Measurements from ENCODE around the gene RTKN. TPM values are rescaled to one million over a fixed set of nuclear protein-coding genes. Genes with fewer than 3 reads are reported as not detected.

RTKN gene
- total RNA-seq, 1 experiment from 2014 or later: 94.0 TPM

- POLR2A ChIA-PET: no interaction called here
- no TSS peak for BruUV-seq (replicated peaks)
- Histone ChIP-seq H3K4me1 (ENCODE audit: control insufficient read depth in 1 of 2, insufficient read depth in 2 of 2, low read length in 2 of 2) (peaks cover 0 to 21% of the 10 kb centered on the region in 2 experiments; a peak in 3 of 4 replicates), H2AFZ (ENCODE audit: low read depth, low read length, poor library complexity, severe bottlenecking) (no peak overlapping the region), H3K79me2 (ENCODE audit: insufficient read depth, low read length) (no peaks in the 10 kb centered on the region), H3K9ac (ENCODE audit: low read length) (no peak overlapping the region), H3K4me2 (ENCODE audit: low read length) (no peak overlapping the region), H3K36me3 (ENCODE audit: control insufficient read depth in 1 of 2, insufficient read depth in 2 of 2, low read length in 2 of 2) (no peaks in the 10 kb centered on the region), H3K27me3 (ENCODE audit: insufficient read depth, low read length) (no peaks in the 10 kb centered on the region), H3K9me3 (ENCODE audit: control insufficient read depth in 1 of 2, insufficient read depth in 1 of 2, low read depth in 1 of 2, low read length in 2 of 2) (no peaks in the 10 kb centered on the region), H3K27ac (ENCODE audit: low read depth, low read length) (no peak overlapping the region), H3K9me2 (ENCODE audit: insufficient read depth) (no peaks in the 10 kb centered on the region), H3K4me3 (replicated peaks in 1 of 2; ENCODE audit: low read depth in 1 of 2, low read length in 2 of 2) (no peak overlapping the region), H4K20me1 (ENCODE audit: insufficient read depth) (no peaks in the 10 kb centered on the region)
- TF ChIP-seq TCF7L2 (IDR thresholded peaks at IDR 0.05; ENCODE audit: borderline replicate concordance, extremely low read depth, insufficient read depth, insufficient read length): no peak
- TF ChIP-seq ATF3 (IDR thresholded peaks at IDR 0.05): no peak
- TF ChIP-seq SIN3A (IDR thresholded peaks at IDR 0.05; ENCODE audit: low read depth): no peak
- TF ChIP-seq ZFX (IDR thresholded peaks at IDR 0.05): no peak
- no peak for TF ChIP-seq EGR1 (IDR thresholded peaks at IDR 0.05; ENCODE audit: low read depth)
- TF ChIP-seq ZNF274 (IDR thresholded peaks at IDR 0.05; ENCODE audit: low read depth, low read length): no peak
- no peak for TF ChIP-seq YY1 (IDR thresholded peaks at IDR 0.05; ENCODE audit: extremely low read depth, insufficient replicate concordance, low read depth, low read length)
- no peak for TF ChIP-seq CEBPB (IDR thresholded peaks at IDR 0.05; ENCODE audit: low read depth)
- RAD21 ChIA-PET (ENCODE audit: low non-redundant PET in 1 of 2, low total read pairs in 2 of 2, uncharacterized antibody in 2 of 2, unreplicated experiment in 2 of 2): no interaction called here
- CTCF ChIA-PET: no interaction called here
- no peak for DNase-seq (ENCODE audit: low read depth, low spot score)
- ATAC-seq: no peak
- intact Hi-C loops (cut with micrococcal nuclease): no loop called here
These were observed 23.4 kb downstream of the RTKN start for GRCh38 chr2:74418312-74418711.

- H3K9ac ChIP-seq (ENCODE audit: low read length): no peak overlapping the region
- H3K27ac ChIP-seq (ENCODE audit: low read depth, low read length): no peak overlapping the region
- DNase-seq (ENCODE audit: low read depth, low spot score) (no peak), ATAC-seq (no peak)
- no peak for TF ChIP-seq ZFX (IDR thresholded peaks at IDR 0.05)
- no peak for TF ChIP-seq SRF (IDR thresholded peaks at IDR 0.05; ENCODE audit: low read depth)
- TF ChIP-seq CBX3 (IDR thresholded peaks at IDR 0.05; ENCODE audit: low read depth): no peak
- no peak for TF ChIP-seq ZNF274 (IDR thresholded peaks at IDR 0.05; ENCODE audit: low read depth, low read length)
- POLR2A ChIA-PET: no interaction called here
- H3K36me3 ChIP-seq (ENCODE audit: control insufficient read depth in 1 of 2, insufficient read depth in 2 of 2, low read length in 2 of 2): no peaks in the 10 kb centered on the region
- no peaks in the 10 kb centered on the region for H3K9me3 ChIP-seq (ENCODE audit: control insufficient read depth in 1 of 2, insufficient read depth in 1 of 2, low read depth in 1 of 2, low read length in 2 of 2)
- intact Hi-C loops (cut with micrococcal nuclease): no loop called here
- no peaks in the 10 kb centered on the region for H3K9me2 ChIP-seq (ENCODE audit: insufficient read depth)
- H3K4me2 ChIP-seq (ENCODE audit: low read length): no peak overlapping the region
- no peaks in the 10 kb centered on the region for H3K79me2 ChIP-seq (ENCODE audit: insufficient read depth, low read length)
- CTCF ChIA-PET: no interaction called here
- BruUV-seq (replicated peaks): no TSS peak
- peaks cover 0 to 21% of the 10 kb centered on the region in 2 experiments; a peak in 3 of 4 replicates for H3K4me1 ChIP-seq (ENCODE audit: control insufficient read depth in 1 of 2, insufficient read depth in 2 of 2, low read length in 2 of 2)
- no peak overlapping the region for H2AFZ ChIP-seq (ENCODE audit: low read depth, low read length, poor library complexity, severe bottlenecking)
- H3K4me3 ChIP-seq (replicated peaks in 1 of 2; ENCODE audit: low read depth in 1 of 2, low read length in 2 of 2): no peak overlapping the region
- no peaks in the 10 kb centered on the region for H3K27me3 ChIP-seq (ENCODE audit: insufficient read depth, low read length)
- RAD21 ChIA-PET (ENCODE audit: low non-redundant PET in 1 of 2, low total read pairs in 2 of 2, uncharacterized antibody in 2 of 2, unreplicated experiment in 2 of 2): no interaction called here
- no peaks in the 10 kb centered on the region for H4K20me1 ChIP-seq (ENCODE audit: insufficient read depth)
These were observed 24.0 kb downstream of the RTKN start for GRCh38 chr2:74417763-74418162.
